Esophagus muscularis mucosa (tissue), 4 donors: ENCODE results near the gene ZFYVE28. TPM values are rescaled to one million over a fixed set of nuclear protein-coding genes. Genes with fewer than 3 reads are reported as not detected.

Source experiments
- DNase-seq: peaks from one replicate; pipeline ENCODE4 v3.0.0-alpha.2; 2017; ENCODE audit errors: extremely low spot score
- H3K27ac ChIP-seq, 4 donors: fragments of 200-600 bp; sonication (generic); replicated peaks in 1 of 4; 1 replicate in 3 of 4; 2 replicates in 1 of 4; pipeline ENCODE4 v1.5.1; 2016 to 2019; ENCODE audit warnings: mild to moderate bottlenecking in 1 of 4
- H3K27me3 ChIP-seq, 4 donors: fragments of 200-600 bp; sonication (generic); one replicate each; pipeline versions ENCODE4 v1.5.1 to v1.6.0; 2016 to 2019
- H3K36me3 ChIP-seq, 4 donors: fragments of 200-600 bp; sonication (generic); one replicate each; pipeline ENCODE4 v1.5.1; 2016 to 2019
- H3K4me1 ChIP-seq, 4 donors: fragments of 200-600 bp; sonication (generic); one replicate each; pipeline ENCODE4 v1.5.1; 2016 to 2019
- H3K4me3 ChIP-seq, 4 donors: fragments of 200-600 bp; sonication (generic); 1 replicate in 2 of 4; 2 replicates in 2 of 4; pipeline ENCODE4 v1.5.1; 2016 to 2019; ENCODE audit warnings: mild to moderate bottlenecking in 4 of 4, moderate library complexity in 1 of 4
- H3K9me3 ChIP-seq, 4 donors: fragments of 200-600 bp; sonication (generic); 1 replicate in 3 of 4; 2 replicates in 1 of 4; pipeline ENCODE4 v1.5.1; 2016 to 2019
- EP300 ChIP-seq: sonication (generic); formaldehyde crosslinking; IDR thresholded peaks from one replicate; pipeline ENCODE4 v1.6.1; 2017; ENCODE audit warnings: antibody characterized with exemption
- POLR2A ChIP-seq: fragments of 450-650 bp; IDR thresholded peaks from one replicate; pipeline ENCODE4 v1.6.1; 2017; ENCODE audit warnings: antibody characterized with exemption, moderate library complexity, mild to moderate bottlenecking, low read depth
- POLR2AphosphoS5 ChIP-seq, 2 donors: sonication (generic); formaldehyde crosslinking; IDR thresholded peaks; one replicate each; pipeline ENCODE4 v1.6.1; 2017; ENCODE audit warnings: antibody characterized with exemption in 2 of 2
- WGBS: methylation state at CpG from one replicate; pipeline ENCODE4 v1.1.5; 2018; 5-methylcytosine and 5-hydroxymethylcytosine counted together
- intact Hi-C: fragments of 100-400 bp; cut with DNase I; formaldehyde crosslinking; loops from one replicate; pipeline ENCODE4 v1.15.1; 2023
- total RNA-seq, 4 donors: library from RNA; depleted of rRNA; stranded (reverse); fragments of >200 nt; gene quantifications; one replicate each; pipeline versions ENCODE4 v1.1.0 to v1.2.1, GENCODE V29; 2016
- TF ChIP-seq, protein P1 (sequence below), 3 experiments: fragments of 200-600 bp in 2 of 3; fragments of 450-650 bp in 1 of 3; sonication (generic) in 2 of 3; IDR thresholded peaks; one replicate each; pipeline ENCODE4 v1.5.1; 2017 to 2019; ENCODE audit warnings: antibody characterized with exemption in 3 of 3, mild to moderate bottlenecking in 2 of 3, moderate library complexity in 1 of 3

ZFYVE28 gene
- total RNA-seq, 4 donors from 2014 or later: 4.5 to 13.4 (median 8.4) TPM

DNA sequence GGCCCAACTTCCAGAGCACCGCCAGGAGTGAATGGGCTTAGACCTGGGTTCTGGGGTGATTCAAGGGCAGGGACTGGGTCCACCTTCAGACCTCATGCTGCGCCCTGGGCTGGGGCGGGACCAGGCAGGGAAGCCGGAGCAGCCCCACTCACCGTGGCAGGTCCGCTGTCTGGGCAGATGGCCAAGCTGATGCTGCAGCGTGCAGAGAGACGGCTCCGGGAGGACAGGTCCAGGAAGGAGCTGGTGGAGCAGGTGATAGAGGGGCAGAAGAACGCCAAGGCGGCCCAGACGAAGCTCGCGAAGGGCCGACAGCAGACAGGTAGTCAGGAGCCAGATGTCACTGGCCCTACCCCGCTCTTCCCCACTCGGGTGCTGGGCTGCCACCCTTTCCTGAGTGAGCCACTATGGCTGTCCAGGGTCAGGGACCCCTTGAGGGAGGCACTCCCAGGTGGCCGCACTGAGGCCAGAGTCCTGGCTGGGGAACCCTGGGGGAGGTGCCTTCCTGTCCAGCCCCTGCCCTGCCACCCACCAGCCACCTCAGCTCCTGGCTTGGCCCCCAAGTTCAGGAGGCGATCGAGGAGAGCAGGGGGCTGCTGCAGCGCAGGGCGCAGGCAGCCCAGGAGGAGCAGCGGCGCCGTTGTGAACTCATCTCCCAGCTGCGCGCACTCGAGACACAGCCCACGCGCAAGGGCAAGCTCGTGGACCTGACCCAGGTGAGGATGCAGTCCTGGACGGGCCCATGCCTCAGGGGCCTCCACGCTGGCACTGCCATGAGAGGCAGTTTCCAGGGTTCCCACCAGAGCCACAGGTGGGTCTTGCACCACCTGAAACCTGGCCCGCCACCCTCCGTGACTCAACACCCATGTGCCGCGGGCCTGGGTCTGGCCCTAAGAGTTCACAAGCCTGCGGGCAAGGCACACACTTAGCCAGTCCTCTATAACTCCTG lies 40.4 kb upstream of the ZFYVE28 start:
- peaks cover 0 to 20% (median 0%) of the 10 kb centered on the region in 4 donors for H3K27me3 ChIP-seq
- DNase-seq: no peak
- intact Hi-C loops: no loop called here
- H3K9me3 ChIP-seq: no peaks in the 10 kb centered on the region
- no peak for TF ChIP-seq POLR2AphosphoS5 (IDR thresholded peaks at IDR 0.05)
- TF ChIP-seq, protein P1, sequence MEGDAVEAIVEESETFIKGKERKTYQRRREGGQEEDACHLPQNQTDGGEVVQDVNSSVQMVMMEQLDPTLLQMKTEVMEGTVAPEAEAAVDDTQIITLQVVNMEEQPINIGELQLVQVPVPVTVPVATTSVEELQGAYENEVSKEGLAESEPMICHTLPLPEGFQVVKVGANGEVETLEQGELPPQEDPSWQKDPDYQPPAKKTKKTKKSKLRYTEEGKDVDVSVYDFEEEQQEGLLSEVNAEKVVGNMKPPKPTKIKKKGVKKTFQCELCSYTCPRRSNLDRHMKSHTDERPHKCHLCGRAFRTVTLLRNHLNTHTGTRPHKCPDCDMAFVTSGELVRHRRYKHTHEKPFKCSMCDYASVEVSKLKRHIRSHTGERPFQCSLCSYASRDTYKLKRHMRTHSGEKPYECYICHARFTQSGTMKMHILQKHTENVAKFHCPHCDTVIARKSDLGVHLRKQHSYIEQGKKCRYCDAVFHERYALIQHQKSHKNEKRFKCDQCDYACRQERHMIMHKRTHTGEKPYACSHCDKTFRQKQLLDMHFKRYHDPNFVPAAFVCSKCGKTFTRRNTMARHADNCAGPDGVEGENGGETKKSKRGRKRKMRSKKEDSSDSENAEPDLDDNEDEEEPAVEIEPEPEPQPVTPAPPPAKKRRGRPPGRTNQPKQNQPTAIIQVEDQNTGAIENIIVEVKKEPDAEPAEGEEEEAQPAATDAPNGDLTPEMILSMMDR (IDR thresholded peaks at IDR 0.05): no peak
- TF ChIP-seq EP300: no peak
- no peak for TF ChIP-seq POLR2A
- no peak overlapping the region for H3K4me3 ChIP-seq
- no peaks in the 10 kb centered on the region for H3K36me3 ChIP-seq
- WGBS: 85% methylated on average over 11 of the region's 38 CpGs
- H3K27ac ChIP-seq: no peak overlapping the region
- H3K4me1 ChIP-seq: peaks cover 6 to 26% (median 18%) of the 10 kb centered on the region in 4 donors

DNA sequence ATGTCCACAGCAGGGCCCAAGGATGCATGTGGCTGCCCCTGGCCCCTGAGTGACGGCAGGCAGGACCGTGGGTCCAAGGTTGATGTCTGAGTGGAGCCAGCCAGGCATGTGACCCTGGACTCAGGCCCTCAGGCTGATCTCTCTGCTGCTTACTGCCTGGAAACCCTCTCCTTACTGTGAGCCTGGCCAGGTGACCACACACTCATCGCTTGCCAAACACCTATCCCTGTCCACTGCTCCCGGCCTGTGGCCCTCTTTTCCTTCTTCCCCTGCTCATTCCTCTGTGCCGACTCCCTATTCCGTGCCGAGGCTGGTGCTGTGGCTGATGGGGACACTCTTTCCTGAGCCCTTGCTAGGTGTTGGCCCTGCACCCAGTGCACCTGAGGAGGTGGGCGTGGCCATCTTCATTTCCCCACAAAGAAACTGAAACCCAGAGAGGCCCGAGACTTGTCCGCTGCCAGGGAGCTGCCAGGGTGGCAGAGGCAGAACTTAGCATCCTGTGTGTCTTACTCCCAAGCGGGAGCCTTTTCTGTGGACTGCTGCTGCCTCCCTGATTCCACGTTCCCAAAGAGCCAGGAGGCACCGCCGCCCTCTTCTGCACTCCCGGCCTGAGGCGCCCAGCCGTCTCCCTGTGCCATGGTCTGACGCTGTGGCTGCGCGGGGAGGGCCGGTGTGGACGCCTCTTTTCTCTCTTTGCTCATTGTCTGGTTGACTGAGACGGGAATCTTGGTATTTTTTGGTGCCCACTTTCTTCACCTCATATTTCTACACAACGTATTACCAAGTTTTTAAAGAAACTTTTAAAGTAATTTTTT lies 39.2 kb upstream of the ZFYVE28 start:
- Histone ChIP-seq H3K27ac (no peak overlapping the region), H3K9me3 (no peaks in the 10 kb centered on the region), H3K27me3 (peaks cover 0 to 20% (median 0%) of the 10 kb centered on the region in 4 donors), H3K4me1 (peaks cover 6 to 16% (median 10%) of the 10 kb centered on the region in 4 donors), H3K36me3 (no peaks in the 10 kb centered on the region), H3K4me3 (no peak overlapping the region)
- TF ChIP-seq, protein P1 (IDR thresholded peaks at IDR 0.05): no peak
- TF ChIP-seq EP300 (no peak), POLR2A (no peak), POLR2AphosphoS5 (IDR thresholded peaks at IDR 0.05) (no peak)
- 83% methylated on average over 24 of the region's 24 CpGs for WGBS
- DNase-seq: no peak
- intact Hi-C loops: no loop called here

DNA sequence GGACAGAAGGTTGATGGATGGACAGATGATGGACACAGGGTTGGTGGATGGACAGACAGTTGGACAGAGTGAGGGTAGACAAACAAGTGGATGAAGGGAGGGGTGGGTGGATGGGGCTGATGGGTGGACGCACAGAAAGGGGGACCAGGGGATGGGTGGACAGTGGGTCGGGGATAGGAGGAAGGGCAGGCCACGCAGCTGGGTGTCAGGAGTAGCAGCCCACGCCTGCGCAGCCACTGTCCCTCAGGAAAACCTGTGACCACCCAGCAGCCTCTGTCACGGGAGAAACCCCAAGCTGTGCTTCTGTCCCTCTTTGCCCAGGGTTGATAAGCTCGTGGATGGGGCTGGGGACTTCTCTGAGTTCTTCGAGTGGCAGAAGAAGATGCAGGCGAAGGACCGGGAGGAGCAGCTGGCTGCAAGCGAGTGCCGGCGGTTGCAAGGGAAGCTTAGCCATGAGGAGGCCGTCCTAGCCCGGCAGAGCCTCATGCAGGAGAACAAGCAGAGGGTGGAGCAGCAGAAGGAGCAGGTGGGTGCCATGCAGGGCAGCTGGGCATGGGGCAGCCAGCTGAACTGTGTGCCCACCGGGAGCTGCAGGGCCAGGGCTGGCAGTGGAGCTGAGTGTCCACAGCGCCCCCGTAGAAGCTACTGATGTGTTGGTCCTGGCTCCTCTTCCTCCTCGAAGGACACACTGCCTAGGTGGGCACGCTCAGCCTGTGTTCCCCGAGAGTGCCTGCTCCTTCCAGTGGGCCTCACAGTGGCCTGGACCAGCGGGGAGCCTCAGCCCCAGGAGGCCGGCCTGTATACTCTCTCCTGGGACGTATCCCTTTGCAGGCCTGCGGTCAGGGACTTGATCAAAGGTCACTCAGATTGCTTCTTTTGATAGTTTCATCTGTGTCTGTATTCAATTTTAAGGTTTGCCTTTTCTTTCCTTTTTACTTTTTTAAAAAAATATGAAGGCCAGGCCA lies 33.7 kb upstream of the ZFYVE28 start:
- intact Hi-C loops: no loop called here
- Histone ChIP-seq H3K4me3 (no peak overlapping the region), H3K9me3 (no peaks in the 10 kb centered on the region), H3K4me1 (no peaks in the 10 kb centered on the region), H3K27ac (no peak overlapping the region), H3K36me3 (no peaks in the 10 kb centered on the region), H3K27me3 (peaks cover 0 to 2% (median 0%) of the 10 kb centered on the region in 4 donors)
- DNase-seq: no peak
- TF ChIP-seq, protein P1 (IDR thresholded peaks at IDR 0.05): no peak
- TF ChIP-seq EP300 (no peak), POLR2AphosphoS5 (IDR thresholded peaks at IDR 0.05) (no peak), POLR2A (no peak)
- 83% methylated on average over 23 of the region's 25 CpGs for WGBS

DNA sequence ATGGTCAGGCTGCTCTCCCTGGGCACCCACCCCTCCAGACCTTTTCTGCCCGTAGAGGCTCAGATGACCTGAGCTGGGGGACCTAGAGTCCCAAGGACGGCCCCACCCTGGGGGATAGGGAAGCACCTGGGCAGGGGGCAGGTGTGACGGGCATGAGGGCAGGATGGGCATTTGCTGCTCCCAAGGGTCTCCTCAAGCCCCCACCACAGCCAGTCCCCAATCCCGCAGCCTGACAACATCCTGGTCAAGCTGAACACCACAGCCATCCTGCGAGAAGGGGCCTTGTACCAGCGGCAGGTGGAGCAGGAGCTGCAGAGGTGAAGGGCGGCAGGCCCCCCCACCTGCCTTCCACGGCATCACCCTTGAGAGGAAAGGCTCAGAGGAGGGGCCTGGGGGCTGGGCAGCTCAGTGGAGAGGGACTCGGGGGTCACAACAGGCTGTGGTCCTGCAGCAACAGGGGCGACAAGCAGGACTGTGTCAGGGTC lies 32.6 kb upstream of the ZFYVE28 start:
- H3K27ac ChIP-seq: no peak overlapping the region
- no peaks in the 10 kb centered on the region for H3K36me3 ChIP-seq
- no peaks in the 10 kb centered on the region for H3K9me3 ChIP-seq
- H3K27me3 ChIP-seq: no peaks in the 10 kb centered on the region
- WGBS: 62% methylated on average over 3 of the region's 10 CpGs
- TF ChIP-seq POLR2AphosphoS5 (IDR thresholded peaks at IDR 0.05): no peak
- TF ChIP-seq, protein P1 (IDR thresholded peaks at IDR 0.05): no peak
- no peak for DNase-seq
- intact Hi-C loops: no loop called here
- H3K4me3 ChIP-seq: no peak overlapping the region
- H3K4me1 ChIP-seq: no peaks in the 10 kb centered on the region
